Mesothelial cell of epicardium (in vitro differentiated cells): ENCODE results near the gene FYN. TPM values are rescaled to one million over a fixed set of nuclear protein-coding genes. Genes with fewer than 3 reads are reported as not detected.

Source experiments
- DNase-seq, 2 experiments: peaks; one replicate each; pipeline ENCODE4 v3.0.0; 2021; ENCODE audit warnings: low spot score in 2 of 2; ENCODE audit not compliant: unreplicated experiment in 2 of 2
- H3K27ac Mint-ChIP-seq: 2 replicates; pipeline ENCODE4 v1.8.0; 2021; ENCODE audit warnings: mixed read lengths
- H3K27me3 Mint-ChIP-seq: 2 replicates; pipeline ENCODE4 v1.8.0; 2021; ENCODE audit warnings: low read depth, mixed read lengths
- H3K36me3 Mint-ChIP-seq: 2 replicates; pipeline ENCODE4 v1.8.0; 2021; ENCODE audit warnings: mixed read lengths
- H3K4me1 Mint-ChIP-seq: 2 replicates; pipeline ENCODE4 v1.8.0; 2021; ENCODE audit warnings: mixed read lengths
- H3K4me3 Mint-ChIP-seq: 2 replicates; pipeline ENCODE4 v1.8.0; 2021; ENCODE audit warnings: mild to moderate bottlenecking, moderate library complexity, mixed read lengths
- H3K9me3 Mint-ChIP-seq: 2 replicates; pipeline ENCODE4 v1.8.0; 2021; ENCODE audit warnings: mixed read lengths
- CTCF ChIP-seq: fragments of 200-600 bp; sonication (generic); IDR thresholded peaks from one replicate; pipeline ENCODE4 v1.5.0; 2021; ENCODE audit warnings: antibody characterized with exemption; ENCODE audit not compliant: unreplicated experiment
- total RNA-seq: library from RNA; stranded (reverse); gene quantifications from 3 replicates; pipeline ENCODE4 v1.2.1, GENCODE V29; 2021

The FYN gene
- total RNA-seq, 1 donor from 2014 or later, result 115 TPM

- Mint-ChIP-seq H3K4me3 (no peak overlapping the region), H3K9me3 (no peaks in the 10 kb centered on the region), H3K4me1 (peaks cover 27% of the 10 kb centered on the region), H3K36me3 (peaks cover 13% of the 10 kb centered on the region), H3K27me3 (no peaks in the 10 kb centered on the region), H3K27ac (no peak overlapping the region)
- TF ChIP-seq CTCF, result no peak
- no peak for DNase-seq
Observed at GRCh38 chr6:111813237-111813636, 60.0 kb downstream of the FYN start.

- TF ChIP-seq CTCF, result no peak
- Mint-ChIP-seq H3K9me3 (no peaks in the 10 kb centered on the region), H3K4me1 (peaks cover 27% of the 10 kb centered on the region), H3K4me3 (no peak overlapping the region), H3K27ac (no peak overlapping the region), H3K36me3 (peaks cover 13% of the 10 kb centered on the region), H3K27me3 (no peaks in the 10 kb centered on the region)
- DNase-seq, result no peak
Observed at GRCh38 chr6:111812060-111813038, 60.9 kb downstream of the FYN start.

DNA sequence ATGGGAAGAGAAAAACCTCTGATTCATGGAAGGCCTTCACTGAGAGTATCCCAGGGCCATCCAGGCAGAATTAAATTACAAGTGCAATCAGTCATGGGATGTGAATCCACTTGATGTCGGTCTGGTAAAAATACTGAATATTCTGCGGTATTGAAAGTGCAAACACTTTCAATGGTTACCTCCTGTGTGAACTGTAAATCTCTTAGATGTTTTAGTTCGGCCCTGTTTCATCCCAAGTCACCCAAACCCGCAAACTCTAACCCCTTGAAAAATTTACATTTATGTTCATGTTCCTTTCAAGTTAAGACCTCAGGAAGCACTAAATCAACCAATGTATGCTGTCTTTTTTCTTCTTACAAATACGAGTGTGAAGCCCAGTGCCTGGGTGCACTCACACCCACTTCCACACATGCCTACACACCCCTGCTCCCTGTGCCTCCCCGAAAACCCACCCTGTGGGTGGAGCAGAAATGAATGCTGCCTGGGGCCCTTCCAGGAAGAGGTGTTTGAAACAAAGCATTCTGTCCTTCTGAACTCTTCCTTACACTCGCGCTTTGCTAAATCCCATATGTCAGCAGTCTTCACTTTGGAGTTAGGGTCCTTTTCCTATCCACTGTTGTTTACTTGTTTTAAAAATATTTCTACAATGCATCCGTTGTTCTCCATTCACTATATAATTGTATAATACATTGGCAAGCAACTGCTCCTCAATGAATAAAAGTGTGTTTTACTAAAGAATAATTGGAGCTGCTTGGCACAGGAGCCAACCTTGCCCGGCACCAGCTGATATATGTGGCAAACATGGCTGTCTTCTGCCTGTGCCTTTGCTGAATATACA is 62.7 kb downstream of the FYN start:
- Mint-ChIP-seq H3K27me3 (no peaks in the 10 kb centered on the region), H3K4me1 (peaks cover 38% of the 10 kb centered on the region), H3K9me3 (no peaks in the 10 kb centered on the region), H3K36me3 (peaks cover 13% of the 10 kb centered on the region), H3K4me3 (no peak overlapping the region), H3K27ac (peak overlapping the region; percentile 87)
- TF ChIP-seq CTCF, result no peak
- DNase-seq, result no peak

DNA sequence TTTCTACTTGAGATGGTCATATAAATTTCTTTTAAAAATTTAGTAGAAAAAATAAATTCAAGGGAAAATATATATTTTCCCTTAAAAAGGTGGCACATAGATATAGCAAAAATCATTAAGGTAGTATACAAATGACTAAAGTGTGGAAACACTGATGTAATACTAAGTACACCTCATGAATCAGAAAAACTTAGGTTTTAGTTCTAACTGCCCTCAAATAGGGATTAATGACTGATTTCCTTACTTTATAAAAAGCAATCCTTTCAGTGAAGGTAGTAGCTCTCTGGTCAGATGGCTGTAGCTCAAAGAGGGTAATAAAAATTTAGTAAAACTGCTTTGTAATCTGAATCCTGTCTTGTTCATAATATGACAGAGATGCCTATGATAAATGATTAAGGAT is 63.5 kb downstream of the FYN start:
- Mint-ChIP-seq H3K4me3 (no peak overlapping the region), H3K27ac (peak overlapping the region; percentile 87), H3K36me3 (peaks cover 13% of the 10 kb centered on the region), H3K9me3 (no peaks in the 10 kb centered on the region), H3K4me1 (peaks cover 39% of the 10 kb centered on the region), H3K27me3 (no peaks in the 10 kb centered on the region)
- no peak for TF ChIP-seq CTCF
- no peak for DNase-seq

GRCh38 chr6:111809264-111809663 is 64.0 kb downstream of the FYN start:
- Mint-ChIP-seq H3K36me3 (peaks cover 13% of the 10 kb centered on the region), H3K27me3 (no peaks in the 10 kb centered on the region), H3K4me3 (no peak overlapping the region), H3K9me3 (no peaks in the 10 kb centered on the region), H3K27ac (no peak overlapping the region), H3K4me1 (peaks cover 39% of the 10 kb centered on the region)
- DNase-seq, result no peak
- no peak for TF ChIP-seq CTCF
